HG02798 (cell line): Measurements from ENCODE around the gene IPO13.

Experiments used
- ATAC-seq: cut with Tn5 transposase; IDR thresholded peaks from one replicate; pipeline ENCODE4 v1.9.1; 2021; ENCODE audit warnings: mild to moderate bottlenecking; ENCODE audit not compliant: unreplicated experiment, poor library complexity

IPO13 gene

GRCh38 chr1:43969746-43970466 lies 23.2 kb downstream of the IPO13 start, which contains the start of gene DPH2:
Gene DPH2, plus strand, starts transcription at chr1:43970010. Its CDS starts 166 bp downstream, at chr1:43970176.
- peak; percentile 78 for ATAC-seq

- ATAC-seq, result no peak
Observed at GRCh38 chr1:43970502-43970901, 23.8 kb downstream of the IPO13 start.

- ATAC-seq, result no peak
Observed at GRCh38 chr1:43970911-43971310, 24.2 kb downstream of the IPO13 start.

- ATAC-seq, result no peak
Observed at GRCh38 chr1:43971336-43971980, 24.7 kb downstream of the IPO13 start.

- ATAC-seq, result no peak
Observed at GRCh38 chr1:43973981-43974442, 27.3 kb downstream of the IPO13 start.

- peak; percentile 74 for ATAC-seq
Observed at GRCh38 chr1:43974443-43975248, 27.9 kb downstream of the IPO13 start, which contains the start of gene ATP6V0B. Gene ATP6V0B, plus strand, starts transcription at chr1:43974960. Its CDS starts 81 bp downstream, at chr1:43975041.

- ATAC-seq, result no peak
Observed at GRCh38 chr1:43975249-43975961, 28.7 kb downstream of the IPO13 start.

- ATAC-seq, result no peak
Observed at GRCh38 chr1:43976045-43976444, 29.3 kb downstream of the IPO13 start.

GRCh38 chr1:43976890-43977289 lies 30.1 kb downstream of the IPO13 start:
- ATAC-seq, result no peak

GRCh38 chr1:43977376-43978263 lies 30.9 kb downstream of the IPO13 start:
- no peak for ATAC-seq

- no peak for ATAC-seq
Observed at GRCh38 chr1:43978264-43978550, 31.5 kb downstream of the IPO13 start.

- ATAC-seq, result no peak
Observed at GRCh38 chr1:43978551-43979260, 32.0 kb downstream of the IPO13 start, which contains the start of gene B4GALT2. Gene B4GALT2, plus strand, starts transcription at chr1:43979210. Its CDS starts 1,951 bp downstream, at chr1:43981161.

- no peak for ATAC-seq
Observed at GRCh38 chr1:43979261-43979527, 32.4 kb downstream of the IPO13 start.

- peak; percentile 25 for ATAC-seq
Observed at GRCh38 chr1:43979528-43980254, 32.9 kb downstream of the IPO13 start.

GRCh38 chr1:43980255-43981134 lies 33.7 kb downstream of the IPO13 start:
- ATAC-seq, result no peak

- ATAC-seq, result no peak
Observed at GRCh38 chr1:43981135-43981491, 34.4 kb downstream of the IPO13 start.

GRCh38 chr1:43981636-43982035 lies 34.9 kb downstream of the IPO13 start:
- ATAC-seq, result no peak
